H9 (cell line): ENCODE measurements around the gene PDE4B. TPM values are rescaled to one million over a fixed set of nuclear protein-coding genes. Genes with fewer than 3 reads are reported as not detected.

Source experiments
- DNase-seq: peaks from one replicate; pipeline ENCODE4 v3.0.0-alpha.2; 2017
- H2AFZ ChIP-seq: one replicate; pipeline ENCODE4 v1.6.1; 2013; ENCODE audit warnings: mild to moderate bottlenecking, low read length, control low read depth, moderate library complexity
- H2AK5ac ChIP-seq: 2 replicates; pipeline ENCODE4 v1.6.1; 2013; ENCODE audit warnings: low read length, control low read depth, mixed read lengths; ENCODE audit not compliant: insufficient read length
- H2BK120ac ChIP-seq: one replicate; pipeline ENCODE4 v1.6.1; 2013; ENCODE audit warnings: low read depth, mild to moderate bottlenecking, low read length, control low read depth, inconsistent platforms; ENCODE audit not compliant: poor library complexity, severe bottlenecking
- H2BK12ac ChIP-seq: 2 replicates; pipeline ENCODE4 v1.6.1; 2013; ENCODE audit warnings: low read length, control low read depth, mixed read lengths, low read depth; ENCODE audit not compliant: insufficient read length
- H2BK15ac ChIP-seq: 2 replicates; pipeline ENCODE4 v1.6.1; 2013; ENCODE audit warnings: low read depth, low read length, control low read depth
- H2BK20ac ChIP-seq: one replicate; pipeline ENCODE4 v1.6.1; 2013; ENCODE audit warnings: low read depth, mild to moderate bottlenecking, low read length, control low read depth, inconsistent platforms; ENCODE audit not compliant: poor library complexity, severe bottlenecking
- H2BK5ac ChIP-seq: 2 replicates; pipeline ENCODE4 v1.6.1; 2013; ENCODE audit warnings: low read length, control low read depth, mixed read lengths; ENCODE audit not compliant: insufficient read length
- H3K14ac ChIP-seq: 2 replicates; pipeline ENCODE4 v1.6.1; 2013; ENCODE audit warnings: low read length, control low read depth; ENCODE audit not compliant: insufficient read depth
- H3K18ac ChIP-seq: 2 replicates; pipeline ENCODE4 v1.6.1; 2013; ENCODE audit warnings: low read depth, mild to moderate bottlenecking, mixed read lengths, low read length, control low read depth; ENCODE audit not compliant: insufficient read length
- H3K23ac ChIP-seq: 2 replicates; pipeline ENCODE4 v1.6.1; 2013; ENCODE audit warnings: low read length, control low read depth, mixed read lengths, low read depth; ENCODE audit not compliant: insufficient read length
- H3K23me2 ChIP-seq: 2 replicates; pipeline ENCODE4 v1.6.1; 2013; ENCODE audit warnings: low read depth, mild to moderate bottlenecking, mixed read lengths, low read length, control low read depth; ENCODE audit not compliant: insufficient read length, poor library complexity, severe bottlenecking
- H3K27ac ChIP-seq: 2 replicates; pipeline ENCODE4 v1.5.1; 2013; ENCODE audit warnings: low read length, control low read depth, mixed read lengths, low read depth; ENCODE audit not compliant: insufficient read length
- H3K27me3 ChIP-seq: 2 replicates; pipeline ENCODE4 v1.6.1; 2013; ENCODE audit warnings: low read length, control low read depth, inconsistent platforms; ENCODE audit not compliant: insufficient read depth
- H3K4ac ChIP-seq: 2 replicates; pipeline ENCODE4 v1.6.1; 2013; ENCODE audit warnings: low read depth, mild to moderate bottlenecking, control low read depth, inconsistent platforms, low read length, moderate library complexity
- H3K4me1 ChIP-seq: 2 replicates; pipeline ENCODE4 v1.6.1; 2013; ENCODE audit warnings: low read length, control low read depth, inconsistent platforms; ENCODE audit not compliant: insufficient read depth
- H3K4me2 ChIP-seq: 2 replicates; pipeline ENCODE4 v1.6.1; 2013; ENCODE audit warnings: low read length, control low read depth, mixed read lengths; ENCODE audit not compliant: insufficient read length, insufficient read depth
- H3K56ac ChIP-seq: 2 replicates; pipeline ENCODE4 v1.6.1; 2013; ENCODE audit warnings: low read depth, mild to moderate bottlenecking, mixed read lengths, low read length, control low read depth; ENCODE audit not compliant: insufficient read length
- H3K79me1 ChIP-seq: 2 replicates; pipeline ENCODE4 v1.6.1; 2013; ENCODE audit warnings: low read depth, mild to moderate bottlenecking, moderate library complexity, low read length, control low read depth, inconsistent platforms; ENCODE audit not compliant: insufficient read depth, poor library complexity, severe bottlenecking
- H3K79me2 ChIP-seq: 2 replicates; pipeline ENCODE4 v1.6.1; 2013; ENCODE audit warnings: low read length, control low read depth, inconsistent platforms; ENCODE audit not compliant: insufficient read depth
- H3K9ac ChIP-seq: 2 replicates; pipeline ENCODE4 v1.6.1; 2013; ENCODE audit warnings: low read length, control low read depth, mixed read lengths; ENCODE audit not compliant: insufficient read length; ENCODE audit errors: extremely low read depth
- H3K9me3 ChIP-seq: one replicate; pipeline ENCODE4 v1.6.1; 2013; ENCODE audit warnings: low read depth, low read length, inconsistent platforms; ENCODE audit not compliant: control insufficient read depth
- H3T11ph ChIP-seq: one replicate; pipeline ENCODE4 v1.6.1; 2013; ENCODE audit warnings: mild to moderate bottlenecking, low read length, control low read depth, inconsistent platforms
- H4K20me1 ChIP-seq: one replicate; pipeline ENCODE4 v1.6.1; 2013; ENCODE audit not compliant: control insufficient read depth, insufficient read length, insufficient read depth
- H4K5ac ChIP-seq: 2 replicates; pipeline ENCODE4 v1.6.1; 2013; ENCODE audit warnings: low read depth, mild to moderate bottlenecking, mixed read lengths, low read length, control low read depth; ENCODE audit not compliant: insufficient read length
- H4K8ac ChIP-seq: replicated peaks from 2 replicates; pipeline ENCODE4 v1.6.1; 2013; ENCODE audit warnings: low read length, control low read depth, mixed read lengths, low read depth; ENCODE audit not compliant: insufficient read length
- H4K91ac ChIP-seq: 2 replicates; pipeline ENCODE4 v1.6.1; 2013; ENCODE audit warnings: low read depth, mild to moderate bottlenecking, moderate library complexity, mixed read lengths, low read length, control low read depth; ENCODE audit not compliant: insufficient read length
- H3K27ac Mint-ChIP-seq, 3 experiments: 2 replicates in 2 of 3; 3 replicates in 1 of 3; pipeline ENCODE4 v1.8.0; 2020 to 2021; ENCODE audit warnings: mixed read lengths in 3 of 3, mild to moderate bottlenecking in 1 of 3, moderate library complexity in 1 of 3
- H3K27me3 Mint-ChIP-seq: 2 replicates; pipeline ENCODE4 v1.8.0; 2021; ENCODE audit warnings: low read depth, mild to moderate bottlenecking, moderate library complexity, mixed read lengths
- H3K36me3 Mint-ChIP-seq, 3 experiments: 2 replicates in 2 of 3; 3 replicates in 1 of 3; pipeline ENCODE4 v1.8.0; 2020 to 2021; ENCODE audit warnings: low read depth in 3 of 3, mixed read lengths in 3 of 3; ENCODE audit not compliant: insufficient read depth in 1 of 3
- H3K4me1 Mint-ChIP-seq, 2 experiments: 2 replicates each; pipeline ENCODE4 v1.8.0; 2020; ENCODE audit warnings: mixed read lengths in 2 of 2
- H3K4me3 Mint-ChIP-seq, 2 experiments: 2 replicates in 1 of 2; 3 replicates in 1 of 2; pipeline ENCODE4 v1.8.0; 2020 to 2021; ENCODE audit warnings: mild to moderate bottlenecking in 2 of 2, mixed read lengths in 2 of 2, moderate library complexity in 1 of 2
- H3K9me3 Mint-ChIP-seq, 2 experiments: 2 replicates in 1 of 2; 3 replicates in 1 of 2; pipeline ENCODE4 v1.8.0; 2020; ENCODE audit warnings: mild to moderate bottlenecking in 2 of 2, mixed read lengths in 2 of 2, moderate library complexity in 1 of 2
- CTCF ChIP-seq: fragments of 200-600 bp; sonication (generic); conservative IDR thresholded peaks from 3 replicates; pipeline ENCODE4 v1.8.0; 2021; ENCODE audit warnings: antibody characterized with exemption, mild to moderate bottlenecking
- total RNA-seq: library from RNA; stranded (reverse); gene quantifications from 2 replicates; pipeline ENCODE4 v1.2.1, GENCODE V29; 2021

Gene PDE4B
- total RNA-seq, 1 experiment from 2014 or later = 19.8 TPM

GRCh38 chr1:66412704-66413103 is 620.0 kb downstream of the PDE4B start:
- H3K9ac ChIP-seq = no peak overlapping the region

More at GRCh38 chr1:66412704-66413103, 620.0 kb downstream of the PDE4B start:
- no peak overlapping the region for H2BK120ac ChIP-seq
- H2BK15ac ChIP-seq = no peak overlapping the region
- peaks cover 2 to 38% (median 24%) of the 10 kb centered on the region in 3 experiments; a peak in 5 of 7 replicates for H3K36me3 Mint-ChIP-seq
- no peak overlapping the region for H4K91ac ChIP-seq
- no peak overlapping the region for H3K4ac ChIP-seq
- H3K4me3 Mint-ChIP-seq = no peak overlapping the region
- no peaks in the 10 kb centered on the region; the same call in 1 of the 2 replicates for H3K27me3 ChIP-seq
- H4K8ac ChIP-seq = no peak overlapping the region
- no peak overlapping the region for H3K27ac Mint-ChIP-seq
- no peak overlapping the region for H2BK20ac ChIP-seq
- no peak for DNase-seq
- no peak overlapping the region for H3K23ac ChIP-seq
- no peak overlapping the region for H3K14ac ChIP-seq
- H3K79me2 ChIP-seq = no peaks in the 10 kb centered on the region
- peaks cover 16% of the 10 kb centered on the region for H3K9me3 ChIP-seq
- no peak overlapping the region for H3T11ph ChIP-seq
- peaks cover 31 to 37% of the 10 kb centered on the region in 2 experiments for H3K9me3 Mint-ChIP-seq
- no peak for TF ChIP-seq CTCF
- H3K18ac ChIP-seq = no peak overlapping the region
- H3K4me2 ChIP-seq = no peak overlapping the region
- H3K79me1 ChIP-seq = no peaks in the 10 kb centered on the region
- no peaks in the 10 kb centered on the region for H4K20me1 ChIP-seq
- no peaks in the 10 kb centered on the region for H3K4me1 ChIP-seq
- H2BK12ac ChIP-seq = no peak overlapping the region
- H3K56ac ChIP-seq = no peak overlapping the region
- H2AK5ac ChIP-seq = no peak overlapping the region
- H3K27ac ChIP-seq = no peak overlapping the region
- no peak overlapping the region for H2BK5ac ChIP-seq
- no peaks in the 10 kb centered on the region for H3K23me2 ChIP-seq
- H3K4me1 Mint-ChIP-seq = peaks cover 9 to 10% of the 10 kb centered on the region in 2 experiments
- no peak overlapping the region for H4K5ac ChIP-seq
- H2AFZ ChIP-seq = no peak overlapping the region
- peaks cover 5% of the 10 kb centered on the region; the same call in 1 of the 2 replicates for H3K27me3 Mint-ChIP-seq
